ENCODE results near the gene ATRIP.

The ATRIP gene

GRCh38 chr3:48410205-48411040 is 36.1 kb upstream of the ATRIP start:
- no peak for DNase-seq (ENCODE audit: low spot score)

DNA sequence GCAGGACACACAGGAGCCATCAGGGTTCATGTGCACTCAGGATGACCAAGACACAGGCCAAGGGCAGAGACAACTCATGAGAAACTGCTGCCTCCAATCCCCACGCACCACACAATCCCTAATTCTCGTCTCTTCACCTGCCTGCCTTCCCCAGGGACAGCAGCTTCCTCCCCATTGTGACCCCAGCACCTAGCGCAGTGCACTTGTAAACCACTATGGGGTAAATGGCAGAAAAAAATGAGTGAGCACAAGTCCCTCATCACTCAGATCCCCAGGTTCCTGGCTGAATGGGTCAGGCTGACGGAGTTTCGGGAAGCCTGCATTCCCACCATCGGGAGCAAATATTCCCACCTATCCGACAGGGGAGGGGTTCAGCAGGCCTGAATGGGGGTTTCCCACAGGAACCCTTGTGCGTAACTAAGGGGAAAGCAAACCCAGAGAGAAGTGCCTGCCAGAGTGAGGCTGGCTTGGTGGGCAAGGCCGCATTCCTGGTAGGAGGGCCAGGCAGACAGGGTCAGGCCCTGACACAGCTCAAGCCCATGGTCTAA is 35.4 kb upstream of the ATRIP start:
- DNase-seq (ENCODE audit: low spot score), result no peak

- DNase-seq (ENCODE audit: low spot score), result no peak
Observed at GRCh38 chr3:48411606-48412374, 34.7 kb upstream of the ATRIP start.

DNA sequence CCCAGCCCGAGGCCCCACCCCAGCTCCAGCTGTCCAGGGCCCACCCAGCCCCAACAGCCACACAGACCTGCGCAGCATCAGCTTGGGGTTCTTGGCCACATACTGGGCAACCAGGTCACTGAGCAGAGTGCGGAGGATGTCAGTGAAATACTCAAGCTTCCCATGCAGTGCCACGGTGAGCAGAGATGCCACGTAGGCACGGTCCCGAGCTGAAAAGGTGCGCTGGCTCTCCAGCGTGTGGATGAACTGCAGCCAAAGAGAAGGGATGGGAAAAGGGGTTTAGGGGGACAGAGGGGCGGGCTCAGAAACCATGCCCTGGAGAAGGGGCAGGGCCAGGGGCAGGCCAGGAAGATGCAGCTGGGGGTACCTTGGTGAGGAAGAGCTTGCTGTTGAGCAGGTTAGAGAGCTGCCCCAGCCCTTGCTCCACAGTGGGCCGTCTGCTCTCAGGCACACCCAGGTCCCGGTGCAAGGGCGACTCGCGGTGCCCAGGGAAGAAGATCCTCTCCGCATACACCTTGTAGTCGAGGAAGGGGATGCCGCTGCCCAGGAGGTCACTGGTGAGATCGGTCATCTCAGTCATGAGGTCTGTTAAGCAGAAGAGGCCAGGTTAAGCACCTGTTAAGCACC is 34.0 kb upstream of the ATRIP start:
- DNase-seq (ENCODE audit: low spot score), result no peak

DNA sequence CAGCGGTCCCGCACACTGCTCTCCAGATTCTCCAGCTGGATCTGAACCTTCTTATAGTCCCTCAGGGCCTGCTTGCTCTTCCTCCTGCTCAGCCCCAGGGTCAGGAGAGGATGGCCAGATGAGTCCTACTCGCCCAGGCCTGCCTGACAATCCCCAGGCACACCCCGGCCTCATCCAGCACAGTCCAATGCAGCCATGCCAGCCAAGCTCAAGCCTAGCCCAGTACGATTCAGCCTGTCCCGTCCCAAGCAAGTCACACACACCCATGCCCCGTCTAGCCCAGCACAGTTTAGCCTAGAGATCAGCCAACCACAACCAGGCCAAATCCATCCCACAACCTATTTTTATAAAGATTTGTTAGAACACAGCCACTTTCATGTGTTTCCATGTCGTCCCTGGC is 33.5 kb upstream of the ATRIP start:
- DNase-seq (ENCODE audit: low spot score), result no peak

GRCh38 chr3:48413611-48414010 is 32.9 kb upstream of the ATRIP start:
- no peak for DNase-seq (ENCODE audit: low spot score)

- DNase-seq (ENCODE audit: low spot score), result no peak
Observed at GRCh38 chr3:48414376-48415250, 31.9 kb upstream of the ATRIP start.

DNA sequence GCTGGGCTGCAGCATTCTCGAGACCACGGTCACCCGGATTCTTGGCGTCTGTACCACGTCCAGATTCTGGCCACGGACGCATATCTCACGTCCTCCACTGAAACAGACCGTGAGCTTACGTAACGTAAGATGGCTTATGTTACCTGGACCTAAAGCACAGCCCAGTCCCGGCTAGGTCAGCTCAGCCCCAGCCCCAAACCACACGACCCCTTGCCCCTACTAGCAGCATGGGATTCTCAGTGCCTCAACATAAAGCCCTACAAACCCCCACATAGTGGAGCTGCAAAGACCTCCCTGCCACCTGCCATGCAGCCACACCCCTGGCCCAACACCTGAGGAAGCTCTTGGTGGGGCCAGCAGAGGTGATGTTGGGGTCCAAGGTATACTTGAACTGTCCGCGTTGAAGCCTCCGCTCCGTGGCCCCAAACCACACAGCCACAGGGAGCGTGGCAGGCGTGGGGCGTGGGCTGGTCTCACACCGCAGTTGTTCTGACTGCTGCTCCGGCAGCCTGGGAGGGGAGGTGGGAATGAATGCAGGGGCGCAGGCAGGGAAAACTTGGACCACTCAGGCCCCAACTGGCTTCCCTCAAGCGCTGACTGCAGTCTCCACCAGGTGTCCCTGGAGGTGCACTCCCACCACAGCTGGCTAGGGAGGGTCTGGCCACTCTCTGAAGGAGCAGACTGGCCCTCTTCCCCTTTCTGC is 31.1 kb upstream of the ATRIP start:
- DNase-seq (ENCODE audit: low spot score), result no peak

GRCh38 chr3:48416091-48416505 is 30.4 kb upstream of the ATRIP start:
- DNase-seq (ENCODE audit: low spot score), result no peak

GRCh38 chr3:48416546-48416945 is 30.0 kb upstream of the ATRIP start:
- no peak for DNase-seq (ENCODE audit: low spot score)

DNA sequence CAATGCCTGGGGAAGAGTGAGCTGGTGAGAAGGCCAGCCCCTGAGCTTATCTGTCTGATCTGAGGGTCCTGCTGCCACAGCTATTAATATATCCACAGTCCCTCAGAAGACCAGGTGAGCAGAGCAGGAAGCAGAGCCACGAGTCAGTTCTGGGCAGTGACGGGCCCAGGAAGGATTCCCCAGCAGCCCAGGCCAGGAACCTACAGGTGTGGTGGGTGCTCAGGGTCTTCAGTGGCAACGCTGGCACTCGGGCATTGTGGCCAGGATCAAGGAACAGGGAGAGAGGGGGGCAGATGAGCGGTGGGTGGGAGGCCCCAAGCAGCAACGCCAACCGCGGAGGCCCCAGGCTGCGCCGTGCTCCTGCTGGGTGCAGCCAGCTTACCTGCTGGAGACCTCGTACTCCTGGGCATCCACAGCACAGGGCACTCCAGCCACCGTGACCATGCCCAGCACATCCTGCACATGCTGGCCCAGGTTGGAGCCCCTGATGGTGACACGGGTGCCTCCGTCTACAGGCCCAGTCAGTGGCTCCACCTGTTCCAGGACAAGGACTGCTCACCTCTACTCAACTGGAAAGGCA is 28.9 kb upstream of the ATRIP start:
- no peak for DNase-seq (ENCODE audit: low spot score)

DNA sequence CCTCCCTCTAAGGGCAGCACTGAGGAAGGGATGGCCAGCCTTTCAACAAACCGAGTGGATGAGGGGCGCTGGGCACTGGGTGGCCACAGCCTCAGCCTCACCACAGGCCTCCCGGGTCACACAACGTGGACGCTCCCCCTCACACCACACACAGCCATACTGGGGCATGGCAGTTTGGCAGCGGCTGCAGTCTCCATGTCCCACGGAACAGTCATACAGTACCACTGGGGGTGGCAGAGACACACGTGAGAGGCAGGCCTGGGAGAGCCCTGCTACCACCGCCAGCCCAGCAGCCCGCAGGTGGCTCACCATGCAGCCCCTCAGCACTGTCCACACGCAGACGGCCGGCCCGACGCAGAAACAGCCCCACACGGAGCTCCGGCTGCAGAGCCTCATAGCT is 28.4 kb upstream of the ATRIP start:
- no peak for DNase-seq (ENCODE audit: low spot score)

DNA sequence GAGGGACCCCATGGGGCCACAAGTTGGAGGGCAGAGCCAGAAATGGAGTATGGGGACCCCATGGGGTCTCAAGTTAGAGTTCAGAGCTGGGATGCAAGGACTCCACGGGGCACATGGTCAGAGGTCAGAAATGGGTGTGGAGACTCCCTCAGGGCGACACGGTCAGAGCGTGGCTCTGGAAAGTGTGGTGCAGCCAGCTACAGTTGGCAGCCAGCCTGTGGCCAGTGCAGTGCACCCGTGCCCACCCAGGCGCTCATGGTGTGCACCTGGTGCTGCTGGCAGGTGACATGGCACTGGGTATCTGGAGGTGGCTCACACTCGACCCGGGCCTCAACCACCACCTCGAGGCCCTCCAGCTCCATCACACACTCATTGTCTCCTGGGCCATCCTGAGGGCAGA is 27.9 kb upstream of the ATRIP start:
- no peak for DNase-seq (ENCODE audit: low spot score)

- DNase-seq (ENCODE audit: low spot score), result no peak
Observed at GRCh38 chr3:48419149-48419548, 27.4 kb upstream of the ATRIP start.

DNA sequence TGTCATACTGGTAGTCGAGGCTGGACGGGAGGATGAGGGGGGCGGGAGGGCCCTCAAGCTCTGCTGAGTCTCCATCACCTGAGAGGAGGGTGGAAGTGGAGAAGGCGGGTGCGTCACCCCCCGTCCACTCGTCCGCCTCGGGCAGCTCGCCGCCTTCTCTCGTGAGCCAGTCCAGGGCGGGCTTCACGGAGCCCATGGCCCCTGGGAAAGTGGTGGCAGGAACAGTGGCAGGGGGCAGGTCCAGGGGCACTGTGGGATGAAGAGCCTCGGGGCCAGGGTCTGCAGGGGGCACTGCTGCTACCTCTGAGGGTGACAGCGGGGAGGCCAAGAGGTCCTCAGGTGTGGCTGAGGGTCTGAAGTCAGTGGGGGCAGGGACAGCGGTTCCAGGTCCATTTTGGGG is 26.9 kb upstream of the ATRIP start:
- DNase-seq (ENCODE audit: low spot score), result no peak

DNA sequence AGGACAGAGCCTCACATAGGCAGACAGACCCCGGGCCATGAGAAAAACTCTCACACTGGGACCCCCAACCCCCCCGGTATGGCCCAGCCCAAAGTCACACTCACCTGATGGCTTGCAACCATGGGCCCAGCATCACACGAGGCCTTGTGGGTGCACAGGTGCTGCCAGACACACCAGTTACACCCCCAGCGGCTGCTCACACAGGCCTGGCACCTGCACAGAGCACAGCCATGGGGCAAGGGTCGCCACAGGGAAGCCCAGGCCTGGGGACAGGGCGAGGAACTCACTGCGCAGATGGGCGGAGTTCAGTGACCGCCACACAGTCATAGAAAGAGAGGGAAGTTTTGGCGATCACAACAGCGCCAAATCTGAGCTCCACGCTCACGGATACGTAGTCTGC is 26.0 kb upstream of the ATRIP start:
- no peak for DNase-seq (ENCODE audit: low spot score)

DNA sequence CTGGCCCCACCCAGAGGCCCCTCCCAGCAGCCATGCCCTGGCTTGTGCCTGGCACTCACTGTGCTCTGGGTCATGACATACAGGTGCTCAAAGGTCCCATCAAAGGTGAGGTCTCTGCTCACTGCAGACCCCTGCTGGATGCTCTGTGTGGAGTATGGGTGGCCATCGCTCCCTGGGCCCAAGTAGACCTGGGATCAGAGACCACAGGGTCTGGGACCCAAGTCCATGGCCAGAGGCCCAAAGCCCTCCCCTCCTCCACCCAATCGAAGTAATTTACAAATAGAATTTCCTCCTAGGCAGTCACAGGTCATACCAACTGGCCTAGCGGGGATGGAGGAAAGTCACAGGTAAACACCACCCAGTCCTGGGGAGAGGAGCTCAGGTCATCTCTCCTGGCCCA is 24.3 kb upstream of the ATRIP start:
- no peak for DNase-seq (ENCODE audit: low spot score)

DNA sequence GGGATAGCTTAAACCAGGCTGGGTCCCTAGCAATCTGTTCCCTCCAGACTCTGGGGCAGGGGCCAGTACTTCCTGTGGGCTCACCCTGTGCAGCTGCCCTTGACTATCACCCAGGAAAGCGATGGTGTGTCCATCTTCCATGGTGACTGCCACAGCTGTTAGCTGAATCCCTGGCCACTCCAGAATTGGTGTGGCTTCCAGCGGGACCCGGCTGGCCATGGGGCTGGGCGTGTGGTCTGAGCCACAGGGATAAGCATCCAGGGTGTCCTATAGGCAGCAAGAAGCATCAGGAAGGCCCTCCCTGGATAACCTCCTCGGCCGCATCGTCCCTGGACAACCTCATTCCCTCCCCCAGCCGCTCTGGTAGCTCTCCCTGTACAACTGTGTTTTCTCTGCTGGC is 23.9 kb upstream of the ATRIP start:
- no peak for DNase-seq (ENCODE audit: low spot score)

DNA sequence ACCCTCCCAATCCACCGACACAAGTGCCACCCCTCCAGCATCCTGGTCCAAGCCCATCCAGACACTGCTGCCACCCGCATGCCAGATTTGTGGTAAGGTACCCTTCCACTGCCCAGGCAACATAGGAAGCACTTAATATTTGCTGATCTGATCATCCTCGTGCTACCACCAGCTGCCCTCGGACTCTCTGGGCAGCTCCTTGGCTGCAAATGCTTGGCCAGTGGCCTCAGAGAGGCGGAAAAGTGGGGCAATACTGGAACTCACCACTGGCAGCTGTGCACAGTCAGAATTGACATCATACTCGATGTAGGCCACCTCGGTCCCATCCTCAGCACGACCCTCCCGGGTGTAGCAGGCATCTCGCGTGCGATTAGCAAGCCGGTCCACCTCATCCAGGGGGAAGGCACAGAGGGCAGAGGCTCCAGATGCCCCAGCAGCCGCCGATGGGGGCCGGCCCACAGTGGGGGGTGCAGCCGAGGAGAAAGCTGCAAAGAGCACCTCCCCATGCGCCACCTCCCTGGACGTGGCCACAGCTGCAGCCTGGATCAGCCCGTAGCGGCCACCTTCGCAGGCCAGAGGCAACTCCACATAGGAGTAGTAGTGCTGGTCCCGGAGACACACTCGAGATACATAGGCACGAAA is 23.2 kb upstream of the ATRIP start:
- DNase-seq (ENCODE audit: low spot score), result no peak

All from COLO829 (cell line).